Kidney (tissue), 14 donors: Measurements from ENCODE around the gene AEBP1. TPM values are rescaled to one million over a fixed set of nuclear protein-coding genes. Genes with fewer than 3 reads are reported as not detected.

ENCODE experiments used
- DNase-seq, 5 donors: peaks; one replicate each; pipeline ENCODE4 v3.0.0-alpha.2; 2013 to 2020
- FAIRE-seq: peaks from 2 replicates; lab custom pipeline; 2012; peaks lifted over from hg19 to GRCh38; lab: Jason Lieb, UNC
- H3K27ac ChIP-seq, 2 donors: one replicate each; pipeline ENCODE4 v1.7.0; 2013; ENCODE audit warnings: low read depth in 2 of 2, low read length in 2 of 2, inconsistent platforms in 1 of 2
- H3K27me3 ChIP-seq: one replicate; pipeline ENCODE4 v1.7.1; 2013; ENCODE audit warnings: low read length, inconsistent platforms; ENCODE audit not compliant: control insufficient read depth, insufficient read depth
- H3K36me3 ChIP-seq, 3 donors: one replicate each; pipeline versions ENCODE4 v1.7.0 to v1.7.1; 2013; ENCODE audit warnings: low read length in 3 of 3, control low read depth in 1 of 3, inconsistent platforms in 1 of 3; ENCODE audit not compliant: insufficient read depth in 3 of 3, control insufficient read depth in 2 of 3
- H3K4me1 ChIP-seq, 3 donors: one replicate each; pipeline versions ENCODE4 v1.7.0 to v1.7.1; 2013; ENCODE audit warnings: low read length in 3 of 3, inconsistent platforms in 1 of 3, low read depth in 1 of 3; ENCODE audit not compliant: control insufficient read depth in 2 of 3, insufficient read depth in 2 of 3
- H3K4me3 ChIP-seq, 3 donors: one replicate each; pipeline versions ENCODE4 v1.7.0 to v1.8.1; 2013; ENCODE audit warnings: low read length in 3 of 3, control low read depth in 1 of 3, inconsistent platforms in 1 of 3
- H3K9ac ChIP-seq, 3 donors: one replicate each; pipeline versions ENCODE4 v1.7.0 to v1.7.1; 2013; ENCODE audit warnings: low read length in 3 of 3, control low read depth in 1 of 3, inconsistent platforms in 1 of 3
- H3K9me3 ChIP-seq, 3 donors: one replicate each; pipeline versions ENCODE4 v1.7.0 to v1.7.1; 2013; ENCODE audit warnings: low read length in 3 of 3, control low read depth in 1 of 3, inconsistent platforms in 1 of 3; ENCODE audit not compliant: control insufficient read depth in 2 of 3, insufficient read depth in 1 of 3
- CTCF ChIP-seq: IDR thresholded peaks from 3 replicates; pipeline ENCODE4 v1.5.1; 2012; ENCODE audit warnings: mild to moderate bottlenecking, moderate library complexity, borderline replicate concordance; ENCODE audit not compliant: insufficient read depth; ENCODE audit errors: extremely low read depth
- intact Hi-C: fragments of 100-400 bp; cut with DNase I; formaldehyde crosslinking; loops from one replicate; pipeline ENCODE4 v1.11.1; 2022
- polyA plus RNA-seq: library from polyadenylated mRNA; stranded (reverse); fragments of 350-450 nt; fragmentation: Illumina TruSeq; extraction: RNeasy Lipid Tissue Mini Kit (QIAGEN cat#74804); gene quantifications from one replicate; pipeline ENCODE4 v1.2.3, GENCODE V29; 2014; ENCODE audit warnings: low read depth, low replicate concordance; ENCODE audit not compliant: insufficient read depth
- total RNA-seq: library from RNA; stranded (reverse); fragmentation: NEBNext Ultra II Directional; extraction: Animal tissue kit (Norgen Biotek cat#: 25700); gene quantifications from one replicate; pipeline ENCODE4 v1.2.1, GENCODE V29; 2021
- donor health status: control.
- donor health status: control.
- donor health status: control.
- donor health status: control.
- donor health status: control.
- donor health status: DM: yes; HTN: yes; CAD: no.
- donor health status: Normal renal cell carcinoma (clear cell type).

AEBP1 gene
- total and polyA plus RNA-seq, 2 donors from 2014 or later, result 89.4 to 164 TPM

- intact Hi-C loops, result no loop called here
- Histone ChIP-seq H3K9me3 (no peaks in the 10 kb centered on the region), H3K9ac (no peak within 1 kb of the TSS), H3K36me3 (no peaks in the 10 kb centered on the region), H3K4me1 (peaks cover 0 to 4% (median 0%) of the 10 kb centered on the region in 3 donors), H3K27ac (no peak within 1 kb of the TSS), H3K4me3 (no peak within 1 kb of the TSS), H3K27me3 (no peaks in the 10 kb centered on the region)
- DNase-seq (peak in 1 of 5 donors; percentile 21), FAIRE-seq (no peak)
- TF ChIP-seq CTCF, result no peak
These were observed 37.2 kb downstream of the AEBP1 start, which contains the start of gene MYL7 for GRCh38 chr7:44141221-44141850. Gene MYL7 (minus strand): TSS chr7:44141332. CDS start chr7:44141305, 27 bp downstream.

GRCh38 chr7:44142028-44142427 is 37.9 kb downstream of the AEBP1 start:
- Histone ChIP-seq H3K36me3 (no peaks in the 10 kb centered on the region), H3K27ac (no peak overlapping the region), H3K9ac (no peak overlapping the region), H3K4me1 (peaks cover 0 to 4% (median 0%) of the 10 kb centered on the region in 3 donors), H3K4me3 (no peak overlapping the region), H3K27me3 (no peaks in the 10 kb centered on the region), H3K9me3 (no peaks in the 10 kb centered on the region)
- intact Hi-C loops, result no loop called here
- no peak for DNase-seq
- TF ChIP-seq CTCF, result no peak
- no peak for FAIRE-seq

GRCh38 chr7:44143646-44144250 is 39.6 kb downstream of the AEBP1 start:
- H3K9me3 ChIP-seq, result no peaks in the 10 kb centered on the region
- H3K4me1 ChIP-seq, result peaks cover 0 to 4% (median 0%) of the 10 kb centered on the region in 3 donors
- DNase-seq, result peak in 1 of 5 donors; percentile 30
- no peak overlapping the region for H3K4me3 ChIP-seq
- H3K27me3 ChIP-seq, result no peaks in the 10 kb centered on the region
- no peak for FAIRE-seq
- H3K27ac ChIP-seq, result no peak overlapping the region
- H3K9ac ChIP-seq, result no peak overlapping the region
- H3K36me3 ChIP-seq, result no peaks in the 10 kb centered on the region
- intact Hi-C loops, result no loop called here
- TF ChIP-seq CTCF, result no peak
